Loucy (cell line): Measurements from ENCODE around the gene CZIB.

Experiments
- EZH2phosphoT487 ChIP-seq: fragments of 200-600 bp; IDR thresholded peaks from 2 replicates; pipeline ENCODE4 v1.6.1; 2018; ENCODE audit warnings: antibody characterized with exemption, mild to moderate bottlenecking, moderate library complexity, borderline replicate concordance
- TF ChIP-seq, protein P1 (sequence below): fragments of 200-600 bp; sonication (generic); conservative IDR thresholded peaks from 2 replicates; pipeline ENCODE4 v1.5.1; 2014; ENCODE audit warnings: mild to moderate bottlenecking, antibody characterized with exemption, low read length

DNA sequence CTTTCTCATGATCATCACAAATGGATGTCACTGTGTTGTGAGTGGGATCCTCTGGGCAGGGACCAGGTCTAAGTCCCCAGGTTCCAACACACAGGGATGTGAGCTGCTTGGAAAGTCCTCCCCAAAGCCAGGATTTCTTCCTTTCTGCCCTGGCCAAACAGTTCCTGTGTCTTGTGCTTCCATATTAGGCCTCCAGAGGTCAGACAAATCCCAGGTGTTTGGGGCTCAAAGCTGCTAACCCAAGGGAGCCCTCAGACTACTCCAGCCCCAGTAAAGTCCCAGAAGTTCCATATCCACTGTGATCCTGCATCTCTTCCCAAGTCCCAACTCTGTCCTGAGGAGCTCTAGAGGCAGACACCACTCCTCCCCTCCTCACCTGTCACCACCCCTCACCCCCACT is 45.6 kb upstream of the CZIB start:
- TF ChIP-seq, protein P1, sequence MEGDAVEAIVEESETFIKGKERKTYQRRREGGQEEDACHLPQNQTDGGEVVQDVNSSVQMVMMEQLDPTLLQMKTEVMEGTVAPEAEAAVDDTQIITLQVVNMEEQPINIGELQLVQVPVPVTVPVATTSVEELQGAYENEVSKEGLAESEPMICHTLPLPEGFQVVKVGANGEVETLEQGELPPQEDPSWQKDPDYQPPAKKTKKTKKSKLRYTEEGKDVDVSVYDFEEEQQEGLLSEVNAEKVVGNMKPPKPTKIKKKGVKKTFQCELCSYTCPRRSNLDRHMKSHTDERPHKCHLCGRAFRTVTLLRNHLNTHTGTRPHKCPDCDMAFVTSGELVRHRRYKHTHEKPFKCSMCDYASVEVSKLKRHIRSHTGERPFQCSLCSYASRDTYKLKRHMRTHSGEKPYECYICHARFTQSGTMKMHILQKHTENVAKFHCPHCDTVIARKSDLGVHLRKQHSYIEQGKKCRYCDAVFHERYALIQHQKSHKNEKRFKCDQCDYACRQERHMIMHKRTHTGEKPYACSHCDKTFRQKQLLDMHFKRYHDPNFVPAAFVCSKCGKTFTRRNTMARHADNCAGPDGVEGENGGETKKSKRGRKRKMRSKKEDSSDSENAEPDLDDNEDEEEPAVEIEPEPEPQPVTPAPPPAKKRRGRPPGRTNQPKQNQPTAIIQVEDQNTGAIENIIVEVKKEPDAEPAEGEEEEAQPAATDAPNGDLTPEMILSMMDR, result peak; percentile 39
- no peak for TF ChIP-seq EZH2phosphoT487
